CD4-positive, alpha-beta T cell (primary cell): ENCODE measurements around the gene KIF23. TPM values are rescaled to one million over a fixed set of nuclear protein-coding genes. Genes with fewer than 3 reads are reported as not detected.
A peak's percentile ranks its signal among the peaks of the same experiment; 100 is the strongest.

Experiments used
- ATAC-seq: fragments of 200-7000 bp; cut with Tn5 transposase; one replicate; pipeline ENCODE4 v1.10.0; 2022; ENCODE audit warnings: mild to moderate bottlenecking; ENCODE audit not compliant: poor library complexity
- CTCF ChIA-PET: fragments of 350-600 bp; sonication (Branson Sonifier 250); formaldehyde crosslinking; loops from one replicate; lab custom pipeline; 2021; ENCODE audit warnings: antibody characterized with exemption, inconsistent platforms; lab: Charles Lee
- POLR2A ChIA-PET: fragments of 350-600 bp; sonication (Branson Sonifier 250); formaldehyde crosslinking; loops from one replicate; lab custom pipeline; 2021; ENCODE audit warnings: antibody characterized with exemption, inconsistent platforms; lab: Charles Lee
- DNase-seq, 14 experiments: peaks; one replicate each; pipeline ENCODE4 v3.0.0-alpha.2; 2013 to 2020; ENCODE audit warnings: mixed read lengths in 2 of 14
- H3K27ac ChIP-seq, 2 donors: one replicate each; pipeline versions ENCODE4 v1.5.1 to v1.7.0; 2013; ENCODE audit warnings: low read length in 2 of 2, low read depth in 1 of 2, mild to moderate bottlenecking in 1 of 2
- H3K27me3 ChIP-seq, 2 experiments: 1 replicate in 1 of 2; 2 replicates in 1 of 2; pipeline versions ENCODE4 v1.6.1 to v1.7.0; 2013; ENCODE audit warnings: low read length in 2 of 2, control low read depth in 1 of 2, mild to moderate bottlenecking in 1 of 2, moderate library complexity in 1 of 2; ENCODE audit not compliant: insufficient read depth in 2 of 2, control insufficient read depth in 1 of 2
- H3K36me3 ChIP-seq: one replicate; pipeline ENCODE4 v1.6.1; 2013; ENCODE audit warnings: low read length, control low read depth; ENCODE audit not compliant: insufficient read depth
- H3K4me1 ChIP-seq: one replicate; pipeline ENCODE4 v1.6.1; 2013; ENCODE audit warnings: low read length, control low read depth; ENCODE audit not compliant: insufficient read depth
- H3K4me3 ChIP-seq: one replicate; pipeline ENCODE4 v1.5.1; 2013; ENCODE audit warnings: mild to moderate bottlenecking, low read length, moderate library complexity
- H3K9me3 ChIP-seq, 2 experiments: 1 replicate in 1 of 2; 2 replicates in 1 of 2; pipeline versions ENCODE4 v1.6.1 to v1.7.0; 2013; ENCODE audit warnings: low read length in 2 of 2, mild to moderate bottlenecking in 2 of 2, control low read depth in 1 of 2, moderate library complexity in 1 of 2; ENCODE audit not compliant: control insufficient read depth in 1 of 2, insufficient read depth in 1 of 2
- H3K27ac Mint-ChIP-seq: one replicate; pipeline ENCODE4 v1.8.0; 2020; ENCODE audit warnings: mixed read lengths
- H3K27me3 Mint-ChIP-seq: one replicate; pipeline ENCODE4 v1.8.0; 2021; ENCODE audit warnings: mixed read lengths
- H3K36me3 Mint-ChIP-seq: one replicate; pipeline ENCODE4 v1.8.0; 2021; ENCODE audit warnings: low read depth, mixed read lengths
- H3K4me1 Mint-ChIP-seq: one replicate; pipeline ENCODE4 v1.8.0; 2021; ENCODE audit warnings: low read depth, mixed read lengths
- H3K4me3 Mint-ChIP-seq: one replicate; pipeline ENCODE4 v1.8.0; 2020; ENCODE audit warnings: mild to moderate bottlenecking, mixed read lengths
- H3K9me3 Mint-ChIP-seq: one replicate; pipeline ENCODE4 v1.8.0; 2020; ENCODE audit warnings: mixed read lengths
- CTCF ChIP-seq: fragments of 200-600 bp; IDR thresholded peaks from one replicate; pipeline ENCODE4 v1.8.0; 2022; ENCODE audit warnings: antibody characterized with exemption, mild to moderate bottlenecking
- intact Hi-C, 2 experiments: fragments of 100-400 bp; cut with DNase I in 1 of 2; cut with micrococcal nuclease in 1 of 2; formaldehyde crosslinking; loops; one replicate each; pipeline versions ENCODE4 v1.15.1 to v1.9.0; 2023 to 2025; cut with DNase I, micrococcal nuclease
- total RNA-seq, 174 experiments: library from RNA in 2 of 174; stranded (reverse) in 2 of 174; gene quantifications; one replicate each; pipeline ENCODE4 v1.2.3 and lab custom pipeline; 2021 to 2026

The KIF23 gene
- total RNA-seq, 2 experiments from 2014 or later: 0.71 to 1.1 TPM

- ATAC-seq (no peak), DNase-seq (no peak)
- CTCF ChIA-PET: interaction anchor here (0.6 to 4.5 kb wide), 5 partner anchors 12 to 1689 kb away, joined by 4 to 61 read pairs (median 4); no protein-coding TSS in a partner anchor
- Mint-ChIP-seq H3K27ac (peak overlapping the region; percentile 94), H3K4me3 (peak overlapping the region; percentile 95), H3K27me3 (no peaks in the 10 kb centered on the region), H3K9me3 (no peaks in the 10 kb centered on the region), H3K4me1 (peaks cover 42% of the 10 kb centered on the region), H3K36me3 (peaks cover 38% of the 10 kb centered on the region)
- Histone ChIP-seq H3K4me3 (no peak overlapping the region), H3K9me3 (no peaks in the 10 kb centered on the region), H3K27ac (peak overlapping the region in 1 of 2 donors; percentile 78), H3K36me3 (peaks cover 20% of the 10 kb centered on the region), H3K27me3 (no peaks in the 10 kb centered on the region), H3K4me1 (peaks cover 38% of the 10 kb centered on the region)
- POLR2A ChIA-PET: interaction anchor here (1.1 to 5.4 kb wide), 11 partner anchors 12 to 1084 kb away, joined by 3 to 205 read pairs (median 14); partner anchors contain the start of genes GLCE, KIF23 and TLE3
- no peak for TF ChIP-seq CTCF
- intact Hi-C loops: loop anchor here in 1 of 2 experiments (5.0 to 10.0 kb wide), 3 partner anchors 289 to 646 kb away; partner anchors contain the start of genes GLCE and TLE3
Measured at GRCh38 chr15:69450968-69451695, 37.0 kb downstream of the KIF23 start.

- DNase-seq (peak in 8 of 14 experiments; percentile 15 to 66 (median 24)), ATAC-seq (peak; percentile 31)
- Mint-ChIP-seq H3K4me1 (peaks cover 47% of the 10 kb centered on the region), H3K27ac (peak overlapping the region; percentile 94), H3K4me3 (peak overlapping the region; percentile 95), H3K9me3 (no peaks in the 10 kb centered on the region), H3K27me3 (no peaks in the 10 kb centered on the region), H3K36me3 (peaks cover 47% of the 10 kb centered on the region)
- peak overlapping the region; percentile 78 to 91 for H3K27ac ChIP-seq
- peak overlapping the region; percentile 98 for H3K4me3 ChIP-seq
- ChIA-PET CTCF (interaction anchor here (0.5 to 4.5 kb wide), 8 partner anchors 9 to 1690 kb away, joined by 3 to 61 read pairs (median 4); no protein-coding TSS in a partner anchor), POLR2A (interaction anchor here (0.5 to 5.4 kb wide), 26 partner anchors 9 to 1910 kb away, joined by 3 to 205 read pairs (median 4); partner anchors contain the start of genes FEM1B, GLCE, KIF23 and TLE3)
- peaks cover 38% of the 10 kb centered on the region for H3K4me1 ChIP-seq
- intact Hi-C loops: loop anchor here (1.0 to 10.0 kb wide), 7 partner anchors 16 to 645 kb away; partner anchors contain the start of genes KIF23 (in 2 of the 2), GLCE (in 1 of the 2) and TLE3 (in 1 of the 2)
- TF ChIP-seq CTCF: no peak
- H3K27me3 ChIP-seq: no peaks in the 10 kb centered on the region
- H3K36me3 ChIP-seq: peaks cover 29% of the 10 kb centered on the region
- H3K9me3 ChIP-seq: no peaks in the 10 kb centered on the region
Measured at GRCh38 chr15:69451951-69452691, 38.0 kb downstream of the KIF23 start.
